ENCODE measurements around the gene SPTAN1.
"Not testable (repeated sequence)": the region's sequence is repeated elsewhere in the genome, so short reads cannot be mapped to it uniquely, and the experiment has no call there.

The SPTAN1 gene

GRCh38 chr9:128552153-128552743 is at the start of gene SPTAN1:
Gene SPTAN1 (plus strand): TSS chr9:128552587. CDS start chr9:128566741, 14,154 bp downstream.
- DNase-seq (ENCODE audit: insufficient read length, low spot score) (peak; percentile 93), FAIRE-seq (peak; percentile 70)

- not testable (repeated sequence) for FAIRE-seq; DNase-seq (ENCODE audit: insufficient read length, low spot score)
Measured at GRCh38 chr9:128503415-128503825, 49.0 kb upstream of the SPTAN1 start.

GRCh38 chr9:128503870-128504269 is 48.5 kb upstream of the SPTAN1 start:
- no peak for DNase-seq (ENCODE audit: insufficient read length, low spot score)
- FAIRE-seq, result no peak

GRCh38 chr9:128504485-128505413 is 47.6 kb upstream of the SPTAN1 start, which contains the start of gene GLE1:
Gene GLE1 (plus strand): TSS chr9:128504719. CDS start chr9:128504806, 87 bp downstream.
- DNase-seq (ENCODE audit: insufficient read length, low spot score) (peak; percentile 97), FAIRE-seq (peak; percentile 89)

GRCh38 chr9:128505414-128505765 is 47.0 kb upstream of the SPTAN1 start:
- DNase-seq (ENCODE audit: insufficient read length, low spot score), result no peak
- no peak for FAIRE-seq

DNA sequence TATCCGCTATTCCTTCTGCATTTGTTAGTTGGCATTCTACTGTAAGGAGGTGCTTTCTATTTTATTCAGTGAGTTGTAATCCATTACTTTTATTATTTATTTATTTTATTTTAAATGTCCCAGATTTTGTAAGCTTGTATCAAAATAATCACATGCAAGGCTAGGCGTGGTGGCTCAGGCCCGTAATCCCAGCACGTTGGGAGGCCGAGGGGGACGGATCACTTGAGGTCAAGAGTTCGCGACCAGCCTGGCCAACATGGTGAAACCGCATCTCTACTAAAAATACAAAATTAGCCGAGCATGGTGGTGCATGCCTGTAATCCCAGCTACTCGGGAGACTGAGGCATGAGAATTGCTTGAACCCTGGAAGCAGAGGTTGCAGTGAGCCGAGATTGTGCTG is 46.5 kb upstream of the SPTAN1 start:
- not testable (repeated sequence) for FAIRE-seq; DNase-seq (ENCODE audit: insufficient read length, low spot score)

- FAIRE-seq (no peak), DNase-seq (ENCODE audit: insufficient read length, low spot score) (no peak)
Measured at GRCh38 chr9:128512820-128513219, 39.6 kb upstream of the SPTAN1 start.

DNA sequence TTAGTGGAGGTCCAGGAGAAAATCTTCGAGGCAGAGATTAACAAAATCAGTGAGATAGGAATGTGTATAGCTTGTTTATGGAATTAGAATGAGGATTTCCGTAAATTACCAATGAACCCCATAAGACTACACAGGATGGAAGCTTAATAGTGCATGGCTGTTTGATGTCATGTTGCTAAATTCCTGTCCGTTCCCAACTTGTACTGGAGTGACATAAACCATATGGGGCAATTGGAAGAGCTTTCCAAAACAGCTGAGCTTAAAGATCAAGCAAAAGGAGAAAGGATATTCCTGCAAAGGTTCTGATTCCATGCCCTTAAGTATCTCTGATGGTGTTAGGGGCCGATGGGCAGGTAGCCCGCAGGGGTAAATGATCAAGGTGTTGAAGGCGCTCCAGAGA is 30.4 kb upstream of the SPTAN1 start:
- DNase-seq (ENCODE audit: insufficient read length, low spot score), result no peak
- FAIRE-seq, result no peak

- FAIRE-seq (no peak), DNase-seq (ENCODE audit: insufficient read length, low spot score) (no peak)
Measured at GRCh38 chr9:128523199-128523925, 29.0 kb upstream of the SPTAN1 start.

- no peak for DNase-seq (ENCODE audit: insufficient read length, low spot score)
- no peak for FAIRE-seq
Measured at GRCh38 chr9:128526720-128527119, 25.7 kb upstream of the SPTAN1 start.

- FAIRE-seq, result no peak
- DNase-seq (ENCODE audit: insufficient read length, low spot score), result no peak
Measured at GRCh38 chr9:128528445-128529160, 23.8 kb upstream of the SPTAN1 start.

DNA sequence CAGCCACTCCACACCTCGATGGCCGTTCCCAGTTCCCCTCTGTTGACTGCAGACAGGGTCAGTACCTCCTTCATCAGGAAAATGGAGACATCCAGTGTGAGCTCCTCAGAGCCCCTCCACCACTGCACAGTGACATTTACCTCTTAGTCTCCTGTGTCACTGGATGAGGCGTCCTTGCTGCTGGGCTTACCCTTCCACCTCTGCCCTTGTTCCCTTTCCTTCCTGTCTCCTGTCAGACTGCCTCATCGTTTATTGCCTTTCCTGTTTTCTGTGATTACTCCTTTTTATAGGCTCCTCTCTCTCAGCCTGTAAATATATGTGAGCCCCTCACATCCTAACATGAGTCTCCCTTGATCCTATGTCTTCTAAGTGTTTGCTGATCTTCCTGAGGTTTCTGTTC is 23.2 kb upstream of the SPTAN1 start:
- no peak for FAIRE-seq
- DNase-seq (ENCODE audit: insufficient read length, low spot score), result no peak

DNA sequence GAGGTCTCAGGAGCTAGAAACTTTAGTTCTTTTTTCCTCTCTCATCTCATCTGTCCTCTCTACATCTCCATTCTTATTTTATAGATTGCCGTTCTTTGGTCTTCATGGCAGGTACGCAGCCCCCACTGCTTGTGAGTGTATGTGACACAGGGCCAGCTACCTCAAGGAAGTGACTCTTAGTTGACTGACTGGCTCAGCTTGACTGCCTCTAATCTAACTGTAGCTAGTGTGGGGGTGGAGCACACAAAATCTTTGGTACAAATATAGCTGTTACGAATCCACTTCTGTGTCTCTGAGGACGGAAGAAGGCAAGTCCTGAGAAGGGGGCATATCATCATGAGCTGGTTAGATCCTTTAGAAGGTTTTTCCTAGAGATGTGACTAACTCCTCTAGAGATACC is 19.8 kb upstream of the SPTAN1 start:
- no peak for FAIRE-seq

DNA sequence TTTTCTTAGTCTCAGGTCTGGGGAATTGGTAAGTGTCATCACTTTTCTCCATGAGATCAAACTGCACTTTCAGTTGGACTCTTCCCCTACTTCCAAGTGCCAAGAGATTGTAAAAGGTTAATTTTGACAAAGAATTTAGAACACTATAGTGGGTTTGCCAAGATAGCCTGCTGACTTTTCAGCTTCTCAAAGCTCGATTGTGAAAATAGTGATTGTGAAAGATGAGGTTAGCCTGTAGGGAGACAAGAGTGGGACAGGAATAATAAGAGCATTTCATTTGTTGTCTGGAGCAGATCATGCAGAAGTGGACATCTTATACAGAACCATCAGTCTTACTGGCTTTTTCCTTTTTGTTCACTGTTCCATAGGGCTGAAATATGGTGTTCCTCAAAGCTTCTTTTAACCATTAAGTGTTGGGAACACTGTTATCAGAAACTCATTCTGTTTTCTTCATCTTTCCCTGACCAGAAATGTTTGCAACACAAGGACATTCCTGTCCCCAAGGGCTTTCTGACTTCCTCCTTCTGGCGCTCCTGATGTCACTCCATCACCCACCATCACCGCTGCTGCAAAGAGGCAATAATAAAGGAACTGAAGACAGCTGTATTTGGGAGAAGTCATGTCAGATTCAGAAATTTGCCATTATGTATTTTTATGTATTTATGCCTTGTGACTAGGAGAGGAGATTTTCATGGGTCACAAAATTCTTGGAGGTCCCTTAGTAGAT is 11.6 kb upstream of the SPTAN1 start:
- no peak for FAIRE-seq
- no peak for DNase-seq (ENCODE audit: insufficient read length, low spot score)

More for the DNA sequence above, 19.8 kb upstream of the SPTAN1 start:
- DNase-seq (ENCODE audit: insufficient read length, low spot score), result no peak

GRCh38 chr9:128546504-128546903 is 5.9 kb upstream of the SPTAN1 start:
- DNase-seq (ENCODE audit: insufficient read length, low spot score), result no peak
- FAIRE-seq, result no peak

DNA sequence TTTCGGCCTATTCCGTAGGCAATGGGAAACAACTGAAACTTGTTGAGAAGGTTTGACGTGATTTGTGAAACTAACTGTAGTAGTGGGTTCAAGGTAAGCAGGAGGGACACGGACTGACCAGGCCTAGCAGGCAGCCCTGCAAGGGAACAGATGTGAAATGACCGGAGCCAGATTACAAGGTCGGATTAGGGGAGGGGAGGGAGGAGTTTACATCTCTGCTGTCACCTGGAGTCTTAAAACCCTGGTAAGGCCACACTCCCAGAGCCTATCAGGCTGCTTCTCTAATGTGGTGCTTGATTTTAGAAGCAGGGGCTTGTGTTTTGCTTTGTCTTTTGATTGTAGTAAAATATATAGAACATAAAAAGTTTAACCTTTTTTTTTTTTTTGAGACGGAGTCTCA is 3.5 kb upstream of the SPTAN1 start:
- FAIRE-seq (no peak), DNase-seq (ENCODE audit: insufficient read length, low spot score) (no peak)

- FAIRE-seq, result no peak
- DNase-seq (ENCODE audit: insufficient read length, low spot score), result no peak
Measured at GRCh38 chr9:128550226-128550625, 2.2 kb upstream of the SPTAN1 start.

DNA sequence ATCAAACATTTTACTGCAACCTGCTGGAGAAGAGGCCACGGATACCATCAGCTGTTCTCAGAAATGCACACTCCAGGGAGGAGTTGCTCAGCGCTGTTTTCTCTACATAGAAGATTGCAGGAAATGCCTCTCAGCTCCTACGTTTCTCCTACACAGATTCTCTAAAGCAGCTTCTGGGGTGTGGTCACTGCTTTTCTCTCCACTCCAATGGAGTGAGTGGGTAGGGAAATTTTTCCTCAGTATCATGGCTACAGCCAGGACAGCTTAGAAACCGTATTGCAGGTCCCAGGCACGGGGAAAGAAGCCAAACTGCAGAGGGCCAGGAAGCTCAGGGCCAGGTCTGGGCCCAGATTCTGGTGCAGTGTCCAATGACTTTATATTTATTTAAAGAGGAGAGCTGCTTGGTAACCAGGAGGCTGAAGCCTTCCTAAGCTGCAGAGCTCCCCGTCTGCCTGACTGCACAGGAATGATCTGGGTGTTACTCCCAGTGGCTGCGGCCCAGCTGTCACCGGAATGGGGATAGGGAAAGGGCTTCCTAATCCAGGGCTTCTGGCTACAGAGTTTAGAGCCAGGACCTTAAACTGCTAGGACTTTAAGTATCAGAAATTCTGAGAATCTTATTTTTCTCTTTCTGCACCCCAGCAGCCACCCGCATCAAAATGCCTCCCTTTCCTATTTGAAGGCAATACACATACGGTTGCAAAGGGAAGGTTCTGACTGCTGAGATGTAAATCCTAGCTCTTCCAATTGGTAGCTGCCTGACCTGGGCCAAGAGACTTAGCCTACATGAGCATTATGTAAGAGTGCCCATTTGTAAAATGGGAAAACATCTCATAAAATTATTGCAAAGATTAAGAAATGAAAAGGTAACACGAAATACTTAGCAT is 1.4 kb upstream of the SPTAN1 start:
- FAIRE-seq, result no peak
- DNase-seq (ENCODE audit: insufficient read length, low spot score), result no peak

- FAIRE-seq (peak; percentile 51), DNase-seq (ENCODE audit: insufficient read length, low spot score) (no peak)
Measured at GRCh38 chr9:128551657-128552152, 682 bp upstream of the SPTAN1 start.

Measured in GM19239 (cell line).